Neural cell (in vitro differentiated cells): ENCODE measurements around the gene CLCA4.

Source experiments
- CTCF ChIP-seq: fragments of 450-650 bp; IDR thresholded peaks from 2 replicates; pipeline ENCODE4 v1.5.1; 2014; ENCODE audit warnings: antibody characterized with exemption, mild to moderate bottlenecking, moderate library complexity; ENCODE audit not compliant: poor library complexity, severe bottlenecking
- RAD21 ChIP-seq: fragments of 450-650 bp; conservative IDR thresholded peaks from 2 replicates; pipeline ENCODE4 v1.6.1; 2014; ENCODE audit warnings: antibody characterized with exemption, mild to moderate bottlenecking, moderate library complexity

GRCh38 chr1:86520789-86521521, 25.9 kb upstream of the CLCA4 start:
- TF ChIP-seq RAD21 (no peak), CTCF (no peak)
